Stimulated activated CD8-positive, alpha-beta memory T cell treated with anti-CD3 and anti-CD28 coated beads, Interleukin-7, amount 100 ng/mL, for 4 hours (primary cell): Measurements from ENCODE around the gene BBLN.
"Not testable (repeated sequence)": the region's sequence is repeated elsewhere in the genome, so short reads cannot be mapped to it uniquely, and the experiment has no call there.

Source experiments
- DNase-seq, 2 donors: peaks; one replicate each; pipeline ENCODE4 v3.0.0-alpha.2; 2020; ENCODE audit warnings: low read depth in 2 of 2

BBLN gene

GRCh38 chr9:128124873-128125579 is 35.0 kb upstream of the BBLN start:
- peak in 1 of 2 donors; percentile 21 for DNase-seq

GRCh38 chr9:128125580-128126354 is 34.3 kb upstream of the BBLN start:
- no peak for DNase-seq

GRCh38 chr9:128127568-128127989 is 32.5 kb upstream of the BBLN start, which contains the start of gene PTGES2:
PTGES2 (minus strand) TSS chr9:128127729; CDS start chr9:128127717, 12 bp downstream.
- DNase-seq, result peak; percentile 61 to 84

GRCh38 chr9:128127990-128128835 is 31.9 kb upstream of the BBLN start:
- DNase-seq, result peak; percentile 71 to 75

- DNase-seq, result no peak
These were observed 31.1 kb upstream of the BBLN start for GRCh38 chr9:128128836-128129590.

GRCh38 chr9:128129976-128130590 is 30.0 kb upstream of the BBLN start:
- peak; percentile 13 to 34 for DNase-seq

GRCh38 chr9:128130651-128131050 is 29.4 kb upstream of the BBLN start:
- not testable (repeated sequence) for DNase-seq

GRCh38 chr9:128131346-128131745 is 28.7 kb upstream of the BBLN start:
- not testable (repeated sequence) for DNase-seq

GRCh38 chr9:128132139-128132538 is 27.9 kb upstream of the BBLN start:
- not testable (repeated sequence) for DNase-seq

- DNase-seq, result not testable (repeated sequence)
These were observed 24.5 kb upstream of the BBLN start for GRCh38 chr9:128135561-128135960.

GRCh38 chr9:128136816-128137793 is 23.0 kb upstream of the BBLN start:
- no peak for DNase-seq

GRCh38 chr9:128138001-128138400 is 22.1 kb upstream of the BBLN start:
- DNase-seq, result no peak

GRCh38 chr9:128139621-128140020 is 20.4 kb upstream of the BBLN start:
- DNase-seq, result no peak

GRCh38 chr9:128141604-128142003 is 18.5 kb upstream of the BBLN start:
- no peak for DNase-seq

GRCh38 chr9:128142061-128142460 is 18.0 kb upstream of the BBLN start:
- no peak for DNase-seq

- no peak for DNase-seq
These were observed 17.5 kb upstream of the BBLN start for GRCh38 chr9:128142596-128142995.

- no peak for DNase-seq
These were observed 16.4 kb upstream of the BBLN start for GRCh38 chr9:128143525-128144238.

GRCh38 chr9:128144239-128145181 is 15.6 kb upstream of the BBLN start:
- DNase-seq, result no peak
